ENCODE measurements around the gene APLF.
"Not testable (repeated sequence)": the region's sequence is repeated elsewhere in the genome, so short reads cannot be mapped to it uniquely, and the experiment has no call there.

Gene APLF

DNA sequence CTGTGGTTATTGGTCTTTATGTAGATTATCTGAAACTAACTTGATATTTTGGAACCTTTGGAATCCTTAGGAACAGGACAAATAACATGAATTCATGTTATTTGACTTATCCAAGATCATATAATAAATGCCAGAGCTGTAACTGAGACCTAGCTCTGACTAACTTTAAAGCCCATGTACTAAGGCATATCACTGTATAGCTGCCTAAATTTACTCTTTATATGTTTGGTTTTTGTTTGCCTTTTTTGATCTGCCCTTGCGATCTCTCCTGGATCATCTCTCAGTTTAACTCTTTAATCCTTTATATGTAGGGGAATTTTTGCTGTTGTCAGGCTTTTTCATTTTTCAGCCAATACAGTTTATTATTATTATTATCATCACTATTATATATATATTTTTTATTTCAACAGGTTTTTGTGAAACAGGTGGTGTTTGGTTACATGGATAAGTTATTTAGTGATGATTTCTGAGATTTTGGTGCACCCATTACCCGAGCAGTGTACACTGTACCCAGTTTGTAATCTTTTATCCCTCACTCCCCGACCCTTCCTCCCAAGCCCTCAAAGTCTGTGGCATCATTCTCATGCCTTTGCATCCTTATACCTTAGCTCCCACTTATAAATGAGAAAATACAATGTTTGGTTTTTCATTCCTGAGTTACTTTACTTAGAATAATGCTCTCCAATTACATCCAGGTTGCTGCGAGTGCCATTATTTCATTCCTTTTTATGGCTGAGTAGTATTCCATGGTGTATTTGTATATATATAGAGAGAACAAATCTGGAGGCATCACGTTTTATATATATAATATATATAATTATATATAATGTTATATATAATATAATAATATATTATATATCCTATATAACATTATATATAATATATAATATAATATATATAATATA is 48.9 kb downstream of the APLF start:
- intact Hi-C loops (cut with DNase I): no loop called here
- DNase-seq: no peak

DNA sequence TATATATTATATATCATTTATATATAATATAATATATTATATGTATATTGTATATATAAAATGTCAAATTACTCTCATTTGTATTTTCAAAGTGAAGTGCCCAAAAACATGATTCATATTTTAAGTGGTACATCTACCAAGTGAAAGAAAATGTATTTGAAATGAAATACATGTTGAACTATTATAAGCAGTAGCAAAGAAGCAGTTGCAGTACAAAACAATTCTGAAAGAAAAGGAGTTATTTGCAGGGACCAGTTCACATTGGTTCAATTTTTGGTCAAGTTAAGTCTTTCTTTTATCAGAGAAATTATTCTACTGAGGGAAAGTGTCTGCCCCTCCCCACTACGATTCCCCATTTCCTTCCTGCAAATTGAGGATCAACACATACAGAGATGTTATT is 51.9 kb downstream of the APLF start:
- DNase-seq: no peak
- intact Hi-C loops (cut with DNase I): no loop called here

GRCh38 chr2:68521037-68521436 is 53.7 kb downstream of the APLF start:
- no peak for DNase-seq
- intact Hi-C loops (cut with DNase I): no loop called here

- intact Hi-C loops (cut with DNase I): not testable (repeated sequence)
- DNase-seq: peak in 3 of 10 donors; percentile 49 to 69 (median 61)
Measured at GRCh38 chr2:68526943-68527342, 59.6 kb downstream of the APLF start.

- peak in 3 of 10 donors; percentile 54 to 79 (median 76) for DNase-seq
- intact Hi-C loops (cut with DNase I): not testable (repeated sequence)
Measured at GRCh38 chr2:68527343-68528081, 60.1 kb downstream of the APLF start.

DNA sequence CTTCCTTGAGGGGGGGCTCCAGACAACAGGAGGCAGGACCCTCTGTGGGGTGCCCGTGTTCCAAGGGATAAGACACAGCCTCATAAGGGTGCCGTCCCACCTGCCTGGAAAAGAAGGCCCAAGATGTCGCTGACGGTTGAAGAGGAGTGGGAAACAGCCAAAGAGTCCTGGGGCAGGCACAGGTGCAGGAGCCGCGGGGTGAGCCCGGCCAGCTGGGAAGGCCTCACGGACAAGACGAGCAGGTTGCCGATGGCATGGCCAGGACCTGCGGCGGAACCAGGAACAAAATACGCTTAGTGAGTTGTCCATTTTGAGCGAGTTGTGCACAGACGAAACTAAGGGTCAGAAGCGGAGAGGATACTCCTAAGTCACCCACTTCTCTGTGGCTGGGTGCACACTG is 61.8 kb downstream of the APLF start:
- peak in 1 of 10 donors; percentile 39 for DNase-seq
- intact Hi-C loops (cut with DNase I): not testable (repeated sequence)

DNA sequence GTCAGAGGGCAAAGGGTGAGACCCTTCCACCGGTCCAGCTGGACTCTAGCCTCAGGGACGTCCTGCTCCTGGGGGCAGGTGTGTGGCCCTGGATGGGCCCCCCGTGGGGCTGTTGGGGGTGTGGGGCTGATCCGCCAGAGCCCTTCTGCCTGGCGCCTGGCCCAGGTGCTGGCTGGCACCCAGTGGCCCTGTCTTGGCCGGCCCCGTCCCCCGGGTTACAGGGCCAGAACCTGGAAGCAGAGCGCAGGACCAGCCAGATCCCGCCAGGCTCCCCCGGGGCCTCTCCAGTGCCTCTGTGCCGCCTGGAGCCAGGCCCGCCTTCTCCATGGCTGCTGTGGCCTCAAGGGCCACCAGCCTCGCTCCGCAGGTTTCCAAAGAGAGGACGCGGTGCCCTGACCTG is 62.3 kb downstream of the APLF start:
- peak in 3 of 10 donors; percentile 57 to 62 (median 60) for DNase-seq
- intact Hi-C loops (cut with DNase I): not testable (repeated sequence)

DNA sequence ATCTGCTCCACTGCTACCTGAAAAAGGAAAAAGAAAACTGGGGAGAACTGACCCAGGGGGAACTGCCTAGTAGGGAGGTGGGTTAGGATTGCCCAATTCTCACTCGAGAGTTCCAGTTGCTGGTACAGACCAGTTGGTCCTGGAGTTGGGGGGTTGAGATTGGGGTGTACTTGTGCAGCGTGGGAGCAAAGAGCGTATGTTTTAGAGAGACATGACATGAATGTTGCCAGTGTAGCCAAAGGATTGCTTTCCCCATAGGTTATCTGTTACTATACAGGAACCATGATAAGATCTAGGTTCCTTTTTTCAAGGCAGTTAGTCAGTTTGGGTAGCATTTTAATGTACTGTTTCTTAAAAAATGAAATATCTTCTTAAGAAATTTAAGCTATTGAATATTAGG is 68.6 kb downstream of the APLF start:
- DNase-seq: no peak
- intact Hi-C loops (cut with DNase I): no loop called here

DNA sequence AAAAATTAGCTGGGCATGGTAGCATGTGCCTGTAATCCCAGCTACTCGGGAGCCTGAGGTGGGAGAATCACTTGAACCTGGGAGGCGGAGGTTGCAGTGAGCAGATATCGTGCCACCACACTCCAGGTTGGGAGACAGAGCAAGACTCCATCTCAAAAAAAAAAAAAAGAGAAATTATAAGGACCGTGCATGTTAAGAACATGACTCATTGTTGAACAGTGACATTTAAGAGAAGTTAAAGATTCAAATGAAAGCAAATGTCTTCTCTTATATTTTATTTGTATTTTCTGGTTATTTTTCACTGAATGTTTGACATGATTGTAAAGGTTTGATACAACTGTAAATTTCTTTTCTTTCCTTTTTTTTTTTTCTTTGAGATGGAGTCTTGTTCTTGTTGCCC is 69.6 kb downstream of the APLF start:
- intact Hi-C loops (cut with DNase I): no loop called here
- no peak for DNase-seq

- intact Hi-C loops (cut with DNase I): no loop called here
- DNase-seq: no peak
Measured at GRCh38 chr2:68537809-68538208, 70.4 kb downstream of the APLF start.

- DNase-seq: no peak
- intact Hi-C loops (cut with DNase I): no loop called here
Measured at GRCh38 chr2:68544811-68545210, 77.4 kb downstream of the APLF start.

DNA sequence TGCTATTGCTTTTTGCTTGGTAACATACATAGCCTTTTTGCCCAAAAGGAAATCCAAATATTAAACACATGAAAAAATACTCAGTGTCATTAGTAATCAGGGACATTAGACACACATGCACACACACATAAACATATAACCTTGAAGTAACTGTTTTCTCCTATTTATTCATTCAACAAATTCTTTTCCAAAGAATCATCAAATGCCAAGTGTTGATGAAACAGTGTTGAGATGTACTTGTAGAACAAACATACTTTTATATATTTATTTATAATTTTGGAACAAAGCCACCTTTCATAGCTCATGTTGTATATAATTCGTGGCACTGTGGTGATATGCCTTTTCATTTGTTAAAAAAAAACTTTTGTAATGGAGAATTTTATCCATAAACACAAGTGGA is 81.0 kb downstream of the APLF start:
- intact Hi-C loops (cut with DNase I): no loop called here
- no peak for DNase-seq

DNA sequence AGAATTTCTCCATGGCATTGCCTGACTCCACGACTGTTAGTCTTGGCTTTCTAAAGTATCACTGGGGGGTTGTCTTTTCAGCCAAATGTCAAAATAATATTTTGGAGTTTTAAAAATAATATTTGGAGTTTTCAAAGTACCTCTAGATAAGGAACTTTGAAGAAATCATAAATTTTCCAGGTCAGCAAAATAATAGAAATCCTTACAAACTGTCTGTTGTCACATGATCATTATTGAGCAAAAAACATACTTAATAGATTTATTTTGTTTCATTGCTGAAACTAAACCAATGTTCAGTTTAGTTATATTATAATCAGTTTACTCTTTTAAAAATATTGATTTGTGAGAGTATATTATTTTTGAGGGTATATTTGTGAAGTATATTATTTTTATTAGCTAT is 85.7 kb downstream of the APLF start:
- no peak for DNase-seq
- intact Hi-C loops (cut with DNase I): no loop called here

GRCh38 chr2:68555425-68556206 is 88.2 kb downstream of the APLF start:
- intact Hi-C loops (cut with DNase I); DNase-seq: not testable (repeated sequence)

- intact Hi-C loops (cut with DNase I): no loop called here
- no peak for DNase-seq
Measured at GRCh38 chr2:68556381-68556780, 89.0 kb downstream of the APLF start.

GRCh38 chr2:68558576-68558975 is 91.2 kb downstream of the APLF start:
- intact Hi-C loops (cut with DNase I): no loop called here

GRCh38 chr2:68559692-68560091 is 92.3 kb downstream of the APLF start:
- intact Hi-C loops (cut with DNase I): no loop called here
- DNase-seq: no peak

More at GRCh38 chr2:68558576-68558975, 91.2 kb downstream of the APLF start:
- DNase-seq: no peak

GRCh38 chr2:68560545-68560944 is 93.2 kb downstream of the APLF start:
- DNase-seq: no peak
- intact Hi-C loops (cut with DNase I): no loop called here

DNA sequence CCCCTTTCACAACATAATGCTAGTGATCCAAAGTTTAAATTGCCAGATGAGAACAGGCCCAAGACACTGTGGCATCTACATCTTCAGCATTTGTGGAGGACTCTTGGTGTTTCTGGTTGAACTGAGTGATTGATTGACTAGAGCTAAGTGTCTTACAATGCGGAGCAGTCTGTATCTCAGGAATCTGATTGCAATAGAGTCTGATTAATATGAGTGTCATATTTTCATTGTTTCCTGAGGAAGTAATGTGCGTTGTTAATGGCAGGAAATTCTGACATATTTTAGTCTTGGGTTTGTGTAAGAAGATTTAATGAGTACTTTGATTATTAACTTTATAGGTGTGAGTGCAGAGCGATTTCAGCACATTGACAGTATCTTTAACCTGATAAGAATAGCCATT is 94.0 kb downstream of the APLF start:
- intact Hi-C loops (cut with DNase I): no loop called here
- DNase-seq: no peak

GRCh38 chr2:68562934-68563333 is 95.5 kb downstream of the APLF start:
- intact Hi-C loops (cut with DNase I): no loop called here
- DNase-seq: no peak

DNA sequence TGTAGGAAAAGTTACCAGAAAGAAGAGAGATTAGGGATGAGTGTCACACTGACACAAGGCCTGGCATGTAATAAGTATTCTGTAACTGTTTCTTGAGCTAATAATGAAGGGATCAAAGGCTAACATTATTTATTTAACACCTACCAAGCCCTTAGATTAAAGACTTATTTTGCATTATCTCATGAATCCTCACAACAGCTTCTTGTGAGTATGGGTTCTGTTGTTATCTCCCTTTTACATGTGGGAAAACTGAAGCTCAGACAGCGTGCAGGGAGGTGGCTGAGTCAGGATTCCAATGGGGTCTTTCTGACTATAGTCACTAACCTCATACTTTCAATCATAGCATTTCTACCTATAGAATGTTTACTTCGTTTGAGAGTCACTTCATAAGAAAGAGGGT is 97.0 kb downstream of the APLF start:
- intact Hi-C loops (cut with DNase I): no loop called here
- no peak for DNase-seq

Data from posterior cingulate gyrus (tissue), 11 donors.